NT2/D1 (cell line): ENCODE data around the gene LILRA1.

Experiments
- SUZ12 ChIP-seq: IDR thresholded peaks from 2 replicates; pipeline ENCODE4 v1.6.1; 2011; ENCODE audit not compliant: insufficient read length, insufficient read depth; ENCODE audit errors: extremely low read depth
- YY1 ChIP-seq: IDR thresholded peaks from 2 replicates; pipeline ENCODE4 v1.6.1; 2011; ENCODE audit not compliant: insufficient read length, insufficient read depth
- ZNF274 ChIP-seq: IDR thresholded peaks from 2 replicates; pipeline ENCODE4 v1.6.1; 2011; ENCODE audit warnings: mild to moderate bottlenecking, low read depth, low read length

DNA sequence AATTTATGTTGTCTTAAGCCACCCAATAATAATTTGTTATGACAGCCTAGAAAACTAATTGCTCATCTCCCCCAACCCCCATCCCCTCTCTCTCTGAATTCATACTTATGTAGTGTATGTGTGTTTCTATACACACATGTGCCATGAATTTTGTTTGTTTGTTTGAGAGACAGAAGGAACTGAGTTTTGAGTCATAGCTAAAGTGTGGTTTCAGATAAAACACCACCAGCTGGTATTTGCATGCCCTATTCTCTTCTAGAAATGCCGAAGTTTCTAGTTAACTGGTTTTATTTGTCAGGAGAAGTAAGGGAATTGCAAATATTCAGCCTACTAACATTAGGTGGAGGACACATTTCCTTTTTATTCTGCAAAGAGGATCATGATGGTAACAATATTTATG lies 37.2 kb upstream of the LILRA1 start:
- TF ChIP-seq YY1: no peak
- TF ChIP-seq SUZ12: no peak
- no peak for TF ChIP-seq ZNF274
